Choroid plexus epithelial cell (primary cell): ENCODE measurements around the gene C2orf76.

Experiments used
- DNase-seq: peaks from one replicate; pipeline ENCODE4 v3.0.0-alpha.2; 2010; ENCODE audit warnings: low read depth
- H3K4me3 ChIP-seq: 2 replicates; pipeline ENCODE4 v1.5.1; 2011; ENCODE audit warnings: low read depth, mild to moderate bottlenecking, control low read depth, low read length, moderate library complexity
- TF ChIP-seq, protein P1 (sequence below): conservative IDR thresholded peaks from 2 replicates; pipeline ENCODE4 v1.5.1; 2011; ENCODE audit warnings: low read depth, mild to moderate bottlenecking, control low read depth, inconsistent platforms, low read length, moderate library complexity

The C2orf76 gene

DNA sequence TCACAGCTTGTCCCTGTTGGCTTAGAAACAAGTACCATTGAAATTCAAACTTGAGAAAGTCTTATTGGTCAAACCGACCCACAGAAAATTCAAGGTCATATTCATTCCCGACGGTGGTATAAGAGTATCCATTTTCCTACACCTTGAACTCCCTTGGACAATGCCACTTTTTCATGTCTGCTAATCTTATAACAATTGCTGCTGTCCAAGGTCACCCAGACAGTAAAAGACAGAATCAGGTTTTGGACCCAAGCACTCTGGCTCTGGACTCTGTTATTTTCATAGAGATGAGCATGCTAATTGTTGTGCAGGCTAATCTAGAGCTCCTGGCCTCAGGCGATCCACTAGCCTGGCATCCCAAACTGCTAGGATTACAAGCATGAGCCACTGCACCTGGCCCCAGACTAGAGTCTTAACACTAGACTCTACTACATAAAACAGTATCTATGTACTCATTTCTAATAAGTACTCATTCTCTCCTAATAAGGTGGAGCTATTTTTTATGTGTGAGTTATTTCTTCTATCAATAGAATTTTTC, 57.8 kb downstream of the C2orf76 start:
- TF ChIP-seq, protein P1, sequence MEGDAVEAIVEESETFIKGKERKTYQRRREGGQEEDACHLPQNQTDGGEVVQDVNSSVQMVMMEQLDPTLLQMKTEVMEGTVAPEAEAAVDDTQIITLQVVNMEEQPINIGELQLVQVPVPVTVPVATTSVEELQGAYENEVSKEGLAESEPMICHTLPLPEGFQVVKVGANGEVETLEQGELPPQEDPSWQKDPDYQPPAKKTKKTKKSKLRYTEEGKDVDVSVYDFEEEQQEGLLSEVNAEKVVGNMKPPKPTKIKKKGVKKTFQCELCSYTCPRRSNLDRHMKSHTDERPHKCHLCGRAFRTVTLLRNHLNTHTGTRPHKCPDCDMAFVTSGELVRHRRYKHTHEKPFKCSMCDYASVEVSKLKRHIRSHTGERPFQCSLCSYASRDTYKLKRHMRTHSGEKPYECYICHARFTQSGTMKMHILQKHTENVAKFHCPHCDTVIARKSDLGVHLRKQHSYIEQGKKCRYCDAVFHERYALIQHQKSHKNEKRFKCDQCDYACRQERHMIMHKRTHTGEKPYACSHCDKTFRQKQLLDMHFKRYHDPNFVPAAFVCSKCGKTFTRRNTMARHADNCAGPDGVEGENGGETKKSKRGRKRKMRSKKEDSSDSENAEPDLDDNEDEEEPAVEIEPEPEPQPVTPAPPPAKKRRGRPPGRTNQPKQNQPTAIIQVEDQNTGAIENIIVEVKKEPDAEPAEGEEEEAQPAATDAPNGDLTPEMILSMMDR: no peak
- DNase-seq: no peak
- no peak overlapping the region for H3K4me3 ChIP-seq

DNA sequence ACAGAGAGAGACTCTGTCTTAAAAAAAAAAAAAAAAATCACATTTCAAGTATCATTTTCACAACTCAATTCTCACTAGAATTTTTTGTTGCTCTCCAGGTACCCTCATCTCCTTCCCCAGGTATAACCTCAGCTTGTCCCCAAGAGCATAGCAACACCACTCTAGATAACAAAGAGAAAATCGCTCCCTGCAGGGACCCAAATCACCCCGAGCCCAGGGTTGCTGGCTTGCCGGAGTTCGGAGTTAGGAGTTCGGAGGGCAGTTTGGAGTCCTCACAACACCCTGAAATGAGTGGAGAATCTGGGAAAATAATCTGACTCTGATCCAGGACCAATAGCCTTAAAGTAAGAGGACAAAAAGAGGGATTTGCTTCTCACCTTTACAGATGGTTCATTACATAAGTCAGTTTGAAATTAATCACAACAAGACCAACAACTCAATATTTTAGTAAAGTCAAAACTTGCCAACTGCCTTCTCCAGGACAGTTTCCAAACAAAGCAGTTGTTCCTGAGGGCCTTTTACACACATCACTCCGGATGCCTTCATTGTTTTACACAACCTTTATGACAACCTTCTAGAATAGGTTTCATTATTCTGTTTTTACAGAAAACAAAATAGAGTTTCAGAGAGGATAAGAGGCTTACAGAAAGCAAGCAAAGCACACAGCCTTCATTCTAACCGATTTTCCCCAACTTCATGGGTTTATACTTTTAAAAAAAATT, 59.1 kb downstream of the C2orf76 start:
- no peak for DNase-seq
- TF ChIP-seq, protein P1: no peak
- H3K4me3 ChIP-seq: no peak overlapping the region

DNA sequence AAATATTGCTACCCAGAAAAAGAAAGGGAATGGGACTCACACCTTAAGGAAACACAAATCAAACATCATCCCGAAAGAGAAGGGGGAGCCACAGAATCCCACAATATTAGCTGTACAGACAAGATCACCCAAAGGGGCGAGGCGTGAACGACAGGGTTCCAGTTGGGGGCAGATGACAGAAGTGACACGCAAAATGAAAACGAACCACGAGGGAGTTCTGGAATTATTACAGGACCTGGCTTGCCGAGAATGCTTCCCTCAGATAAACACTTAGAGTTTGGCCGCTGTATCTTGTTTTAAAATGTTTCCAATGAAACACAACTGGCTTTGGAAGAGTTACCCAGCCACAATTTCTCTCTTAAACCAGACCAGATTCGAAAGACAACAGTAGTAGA, 60.4 kb downstream of the C2orf76 start:
- DNase-seq: no peak
- no peak overlapping the region for H3K4me3 ChIP-seq
- TF ChIP-seq, protein P1: no peak

DNA sequence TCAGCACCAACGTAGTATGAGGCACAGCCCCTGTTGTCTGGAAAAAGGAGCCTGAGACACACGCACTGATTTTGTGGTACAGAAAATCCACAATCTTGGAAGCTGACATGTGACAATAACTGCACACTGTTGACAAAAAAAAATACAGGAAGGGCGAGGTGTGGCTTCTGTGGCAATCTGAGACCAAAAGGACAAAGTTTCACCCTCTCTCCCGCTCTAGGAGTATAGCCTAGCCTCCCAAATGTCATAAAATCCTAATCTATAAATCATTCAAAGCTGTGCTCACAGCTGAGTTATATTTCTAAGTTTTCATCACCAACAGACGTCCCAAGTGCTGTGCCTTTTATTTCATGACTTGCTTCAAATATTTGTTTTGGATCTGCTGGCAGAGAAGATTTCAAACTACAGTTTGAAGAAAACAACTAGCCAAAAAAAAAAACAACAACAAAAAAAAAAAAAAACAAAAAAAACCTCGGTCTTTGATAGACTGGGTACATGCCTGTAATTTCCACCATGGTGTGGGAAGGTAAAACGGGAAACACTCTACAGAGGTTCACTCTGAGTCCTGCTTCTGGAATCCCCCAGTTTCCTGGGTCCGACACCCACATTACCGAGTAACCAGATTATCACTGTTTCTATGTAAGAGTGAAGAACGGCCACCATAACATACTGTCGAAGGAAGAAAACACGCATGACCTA, 61.0 kb downstream of the C2orf76 start:
- TF ChIP-seq, protein P1: no peak
- H3K4me3 ChIP-seq: no peak overlapping the region
- DNase-seq: no peak

DNA sequence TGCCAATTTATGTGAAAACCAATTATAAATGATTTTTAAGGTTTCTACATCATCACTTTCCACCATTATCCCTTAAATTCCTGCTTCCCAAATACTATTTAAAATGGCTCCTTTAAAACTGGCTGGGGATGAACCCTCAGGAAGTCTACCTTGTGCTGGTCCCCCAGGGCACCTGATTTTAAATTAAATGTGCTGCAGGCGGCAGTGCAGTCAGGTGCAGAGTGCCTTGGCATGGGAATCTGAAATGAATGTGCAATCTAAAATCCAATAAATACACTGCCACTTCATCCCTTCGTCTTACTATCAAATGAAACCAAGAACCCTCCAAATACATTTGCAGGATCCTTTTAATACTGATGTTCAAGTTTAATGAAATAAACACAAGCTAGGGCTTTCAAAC, 61.8 kb downstream of the C2orf76 start:
- no peak overlapping the region for H3K4me3 ChIP-seq
- TF ChIP-seq, protein P1: no peak
- DNase-seq: no peak

DNA sequence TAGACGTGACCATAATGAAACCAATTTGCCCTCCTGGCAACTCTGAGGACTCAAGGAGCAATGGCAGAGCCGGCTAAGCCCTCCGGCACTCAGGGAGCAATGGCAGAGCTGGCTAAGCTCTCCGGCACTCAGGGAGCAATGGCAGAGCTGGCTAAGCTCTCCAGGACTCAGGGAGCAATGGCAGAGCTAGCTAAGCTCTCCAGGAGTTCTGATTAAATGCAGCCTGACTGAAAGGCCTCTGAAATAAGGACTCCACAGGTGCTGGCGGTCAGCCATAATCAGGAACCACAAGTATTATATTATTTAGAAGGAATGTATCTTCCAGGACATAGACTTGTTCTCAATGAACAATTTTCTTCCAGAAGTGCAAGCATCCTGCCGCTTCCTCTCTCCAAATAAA, 65.2 kb downstream of the C2orf76 start:
- no peak overlapping the region for H3K4me3 ChIP-seq

More for the DNA sequence above, 65.2 kb downstream of the C2orf76 start:
- TF ChIP-seq, protein P1: no peak
- DNase-seq: peak; percentile 93
